HepG2 (cell line): ENCODE data around the gene GCNT2.

Experiments
- CREB1 ChIP-seq, 2 experiments: fragments of 450-650 bp in 1 of 2; IDR thresholded peaks; 2 replicates each; pipeline ENCODE4 v1.6.1; 2016 to 2017; ENCODE audit warnings: control low read depth in 1 of 2, mild to moderate bottlenecking in 1 of 2, missing compliant biosample characterization in 1 of 2, missing genetic modification characterization in 1 of 2
- ZNF333 ChIP-seq: sonication (generic); formaldehyde crosslinking; IDR thresholded peaks from 2 replicates; pipeline ENCODE4 v1.4.0; 2020; ENCODE audit warnings: mild to moderate bottlenecking, missing genetic modification reagents, borderline replicate concordance
- TF ChIP-seq, protein P1 (sequence below), 2 experiments: fragments of 450-650 bp in 1 of 2; sonication (generic) in 1 of 2; formaldehyde crosslinking; IDR thresholded peaks; 2 replicates each; pipeline versions ENCODE4 v1.5.0 to v1.8.0; 2020 to 2022; ENCODE audit warnings: mild to moderate bottlenecking in 1 of 2, missing genetic modification reagents in 1 of 2

DNA sequence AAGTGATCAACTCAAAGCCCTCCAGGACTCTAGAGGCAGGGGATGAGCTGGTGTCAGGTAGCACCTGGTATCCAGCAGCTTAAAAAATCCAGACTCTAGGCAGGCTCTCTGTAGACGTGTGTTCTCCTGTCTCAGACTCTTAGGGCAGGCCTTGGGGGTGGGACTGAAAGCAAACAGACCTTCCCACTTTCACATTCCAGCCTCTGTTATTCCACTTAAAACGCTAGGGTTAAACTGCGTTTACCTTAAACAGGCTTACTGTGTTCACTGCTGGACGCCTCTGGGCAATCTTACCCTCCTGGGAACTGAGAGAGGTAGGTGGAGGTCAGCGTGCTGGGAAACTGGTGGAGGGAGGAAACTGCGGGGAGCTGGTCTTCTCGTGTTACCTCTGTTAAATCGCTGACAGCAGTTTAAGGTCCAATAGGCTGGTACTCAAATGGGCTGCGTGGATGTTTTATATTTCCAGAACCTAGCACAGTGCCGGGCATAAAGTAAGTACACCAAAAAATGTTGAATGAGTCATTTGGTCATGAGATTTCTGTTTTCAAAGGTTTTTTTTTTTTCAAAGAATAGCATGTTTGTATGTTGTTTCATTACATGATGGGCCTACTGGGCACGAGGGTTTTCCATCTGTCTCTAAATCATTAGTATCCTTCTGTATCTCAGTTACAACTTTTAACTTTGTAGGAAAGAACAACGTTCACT is at the start of gene GCNT2:
- no peak for TF ChIP-seq ZNF333 (CRISPR knock-in tag)
- TF ChIP-seq CREB1 (IDR thresholded peaks at IDR 0.05), result no peak
- TF ChIP-seq CREB1 (CRISPR knock-in tag; IDR thresholded peaks at IDR 0.05), result no peak
- TF ChIP-seq, protein P1, sequence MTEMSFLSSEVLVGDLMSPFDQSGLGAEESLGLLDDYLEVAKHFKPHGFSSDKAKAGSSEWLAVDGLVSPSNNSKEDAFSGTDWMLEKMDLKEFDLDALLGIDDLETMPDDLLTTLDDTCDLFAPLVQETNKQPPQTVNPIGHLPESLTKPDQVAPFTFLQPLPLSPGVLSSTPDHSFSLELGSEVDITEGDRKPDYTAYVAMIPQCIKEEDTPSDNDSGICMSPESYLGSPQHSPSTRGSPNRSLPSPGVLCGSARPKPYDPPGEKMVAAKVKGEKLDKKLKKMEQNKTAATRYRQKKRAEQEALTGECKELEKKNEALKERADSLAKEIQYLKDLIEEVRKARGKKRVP (CRISPR knock-in tag; IDR thresholded peaks at IDR 0.05), result no peak
